Medulla oblongata (tissue), 1 donor: ENCODE measurements around the gene EGR1.

Experiments
- DNase-seq: peaks from one replicate; pipeline ENCODE4 v3.0.0-alpha.2; 2015; ENCODE audit errors: extremely low spot score

Gene EGR1

DNA sequence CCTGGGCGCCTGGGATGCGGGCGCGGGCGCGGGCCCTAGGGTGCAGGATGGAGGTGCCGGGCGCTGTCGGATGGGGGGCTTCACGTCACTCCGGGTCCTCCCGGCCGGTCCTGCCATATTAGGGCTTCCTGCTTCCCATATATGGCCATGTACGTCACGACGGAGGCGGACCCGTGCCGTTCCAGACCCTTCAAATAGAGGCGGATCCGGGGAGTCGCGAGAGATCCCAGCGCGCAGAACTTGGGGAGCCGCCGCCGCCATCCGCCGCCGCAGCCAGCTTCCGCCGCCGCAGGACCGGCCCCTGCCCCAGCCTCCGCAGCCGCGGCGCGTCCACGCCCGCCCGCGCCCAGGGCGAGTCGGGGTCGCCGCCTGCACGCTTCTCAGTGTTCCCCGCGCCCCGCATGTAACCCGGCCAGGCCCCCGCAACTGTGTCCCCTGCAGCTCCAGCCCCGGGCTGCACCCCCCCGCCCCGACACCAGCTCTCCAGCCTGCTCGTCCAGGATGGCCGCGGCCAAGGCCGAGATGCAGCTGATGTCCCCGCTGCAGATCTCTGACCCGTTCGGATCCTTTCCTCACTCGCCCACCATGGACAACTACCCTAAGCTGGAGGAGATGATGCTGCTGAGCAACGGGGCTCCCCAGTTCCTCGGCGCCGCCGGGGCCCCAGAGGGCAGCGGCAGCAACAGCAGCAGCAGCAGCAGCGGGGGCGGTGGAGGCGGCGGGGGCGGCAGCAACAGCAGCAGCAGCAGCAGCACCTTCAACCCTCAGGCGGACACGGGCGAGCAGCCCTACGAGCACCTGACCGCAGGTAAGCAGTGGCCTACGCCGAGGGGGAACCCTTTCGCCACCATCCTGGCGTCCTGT lies at the start of gene EGR1:
EGR1 (plus strand) TSS at position 219 of the 864 bp plus-strand sequence; CDS start at position 502, 283 bp downstream.
- DNase-seq = peak; percentile 98

DNA sequence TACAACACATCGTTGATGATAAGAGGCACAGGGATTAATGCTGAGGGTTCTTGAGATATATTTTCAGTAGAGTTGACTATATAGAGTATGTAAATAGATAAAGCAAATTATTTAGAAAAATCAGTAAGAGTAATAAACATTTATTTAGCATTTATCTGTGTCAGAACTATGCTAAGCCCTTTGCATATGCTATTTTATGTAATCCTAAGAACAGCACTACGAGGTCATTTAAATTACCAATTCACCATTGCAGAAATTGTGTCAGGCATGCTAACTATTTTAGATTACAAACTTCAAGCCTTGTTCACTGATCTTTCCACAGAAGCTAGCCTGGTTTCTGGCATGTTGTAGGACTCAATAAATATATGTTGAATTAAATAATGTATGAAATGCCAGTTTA lies 46.8 kb upstream of the EGR1 start:
- DNase-seq = no peak

DNA sequence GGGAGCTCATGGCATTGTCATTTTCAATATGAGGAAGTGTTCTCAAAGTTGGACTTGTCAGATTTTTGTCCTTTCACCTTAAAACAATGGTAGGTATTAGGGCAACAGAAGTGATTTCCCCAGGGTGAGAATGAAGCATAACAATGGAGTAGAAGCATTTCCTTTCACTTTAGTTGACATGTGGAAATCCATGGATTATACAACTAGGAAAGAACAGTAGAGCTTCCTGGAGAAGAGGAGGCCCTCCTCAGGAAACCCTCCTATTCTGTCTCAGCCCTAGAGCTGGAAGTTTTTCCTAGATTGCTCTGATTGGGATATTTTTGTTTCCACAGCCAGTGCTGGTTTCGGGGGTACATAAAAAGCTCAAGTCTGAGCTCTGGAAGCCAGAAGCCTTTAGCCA lies 40.2 kb upstream of the EGR1 start:
- no peak for DNase-seq

DNA sequence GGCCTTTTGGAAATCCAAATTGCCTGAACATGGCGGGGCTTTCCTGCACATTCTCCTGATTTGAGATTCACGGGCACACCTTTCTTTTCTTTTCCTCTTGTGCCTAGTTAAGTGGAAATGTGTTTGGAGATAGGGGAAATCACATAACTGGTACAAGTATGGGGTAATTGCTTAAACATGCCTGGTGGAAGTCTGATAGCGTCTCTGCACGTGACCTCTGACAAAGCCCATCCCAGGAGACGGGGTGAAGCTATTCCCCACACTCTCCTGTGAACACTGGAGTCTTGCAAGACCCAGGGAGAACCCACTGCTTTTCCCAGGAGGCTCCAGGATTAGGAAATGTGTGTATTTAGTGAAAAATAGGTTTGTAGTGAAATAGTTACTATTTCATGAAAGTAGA lies 29.3 kb upstream of the EGR1 start:
- no peak for DNase-seq

DNA sequence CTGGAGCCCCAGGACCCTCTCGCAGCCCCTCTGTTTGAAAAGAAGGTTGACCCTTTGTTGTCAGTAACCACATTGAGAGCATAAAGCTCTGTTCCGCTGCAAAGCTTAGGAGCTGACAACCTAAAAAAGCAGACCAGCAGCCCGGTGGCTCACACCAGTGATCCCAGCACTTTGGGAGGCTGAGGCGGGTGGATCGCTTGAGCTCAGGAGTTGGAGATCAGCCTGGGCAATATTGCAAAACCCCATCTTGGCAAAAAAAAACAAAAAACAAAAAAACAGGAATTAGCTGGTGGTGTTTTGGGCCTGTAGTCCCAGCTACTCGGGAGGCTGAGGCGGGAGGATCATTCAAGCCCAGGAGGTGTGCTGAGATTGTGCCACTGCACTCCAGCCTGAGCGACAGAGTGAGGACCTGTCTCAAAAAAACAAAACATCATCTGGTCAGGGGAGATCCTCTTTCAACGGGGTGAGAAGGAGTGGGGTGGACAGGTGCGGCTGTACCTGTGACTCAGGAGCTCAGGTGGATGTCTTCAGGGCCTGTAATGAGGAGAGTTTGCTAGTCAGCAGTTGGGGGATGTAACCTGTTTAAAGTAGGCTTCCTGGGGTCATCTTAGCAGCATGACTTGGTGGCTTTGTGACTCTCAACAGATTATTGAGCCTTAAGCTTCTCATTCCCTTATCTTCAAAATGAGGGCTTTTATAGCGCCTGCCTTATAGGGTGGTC lies 27.1 kb upstream of the EGR1 start:
- no peak for DNase-seq

DNA sequence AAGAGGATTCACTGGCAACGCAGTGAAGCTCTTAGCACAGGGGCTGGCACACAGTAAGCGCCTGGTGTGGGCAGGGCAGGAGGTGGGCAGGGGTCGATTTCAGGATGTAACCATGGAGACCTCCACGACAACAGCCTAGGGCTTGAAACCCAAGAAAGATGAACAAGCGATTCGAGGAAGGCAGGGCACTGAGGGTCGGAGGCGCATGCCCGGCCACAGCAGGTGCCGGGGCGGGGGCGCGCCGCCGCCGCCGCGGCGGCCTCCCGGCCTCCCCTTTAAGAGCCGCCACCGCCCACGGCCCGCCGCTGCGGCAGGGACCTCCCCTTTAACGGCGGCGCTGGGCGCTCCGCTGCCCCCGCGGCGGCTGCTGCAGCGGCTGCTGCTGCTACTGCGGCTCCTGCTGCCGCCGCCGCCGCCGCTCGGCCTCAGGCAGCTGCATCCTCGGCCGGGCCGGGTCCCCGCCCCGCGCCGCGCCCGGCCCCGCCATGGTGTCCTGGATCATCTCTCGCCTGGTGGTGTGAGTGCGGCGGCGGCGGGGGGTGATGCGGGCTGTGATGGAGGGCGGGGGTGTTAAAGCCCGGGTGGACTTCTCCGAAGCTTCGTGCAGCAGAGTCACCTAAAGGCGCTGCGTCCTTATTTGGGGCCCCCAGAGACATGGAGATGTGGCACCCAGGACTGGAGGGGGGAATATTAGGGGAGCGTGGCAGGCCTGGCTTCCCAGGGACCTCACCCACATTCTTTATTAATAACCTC lies 26.4 kb upstream of the EGR1 start, which contains the start of gene REEP2:
REEP2 (plus strand) TSS at position 334 of the 753 bp plus-strand sequence; CDS start at position 486, 152 bp downstream.
- no peak for DNase-seq

DNA sequence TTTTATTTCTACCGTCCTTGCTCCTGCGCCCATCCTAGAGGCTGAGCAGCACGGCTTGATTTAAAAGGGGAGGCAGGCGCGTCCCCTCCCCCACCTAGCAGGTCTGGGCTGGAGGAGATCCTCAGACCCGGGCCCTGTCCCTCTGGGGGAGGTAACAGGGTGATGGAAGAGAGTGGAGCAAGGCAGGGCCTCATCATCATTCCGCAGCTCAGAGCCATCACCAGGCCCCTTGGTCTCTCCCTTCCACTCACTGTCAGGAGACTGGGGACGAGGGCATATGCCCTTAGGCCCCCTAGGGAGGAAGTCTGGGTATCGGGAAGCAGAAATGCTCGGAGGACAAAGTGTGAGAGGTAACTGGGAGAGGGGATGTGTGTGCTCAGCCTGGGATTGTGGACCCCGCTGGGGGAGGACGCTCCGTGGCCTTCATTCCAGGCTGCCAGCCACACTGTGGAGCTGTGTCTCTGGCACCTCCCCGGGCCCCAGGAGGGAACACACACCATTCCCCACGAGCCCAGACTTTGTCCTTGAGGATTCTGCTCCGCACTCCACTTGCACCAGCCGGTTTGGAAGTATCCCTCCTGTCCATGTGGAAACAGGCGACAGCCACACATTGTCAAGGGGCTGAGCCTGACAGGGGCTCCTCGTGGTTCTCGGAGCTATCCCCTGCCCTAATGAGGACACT lies 25.7 kb upstream of the EGR1 start:
- no peak for DNase-seq

DNA sequence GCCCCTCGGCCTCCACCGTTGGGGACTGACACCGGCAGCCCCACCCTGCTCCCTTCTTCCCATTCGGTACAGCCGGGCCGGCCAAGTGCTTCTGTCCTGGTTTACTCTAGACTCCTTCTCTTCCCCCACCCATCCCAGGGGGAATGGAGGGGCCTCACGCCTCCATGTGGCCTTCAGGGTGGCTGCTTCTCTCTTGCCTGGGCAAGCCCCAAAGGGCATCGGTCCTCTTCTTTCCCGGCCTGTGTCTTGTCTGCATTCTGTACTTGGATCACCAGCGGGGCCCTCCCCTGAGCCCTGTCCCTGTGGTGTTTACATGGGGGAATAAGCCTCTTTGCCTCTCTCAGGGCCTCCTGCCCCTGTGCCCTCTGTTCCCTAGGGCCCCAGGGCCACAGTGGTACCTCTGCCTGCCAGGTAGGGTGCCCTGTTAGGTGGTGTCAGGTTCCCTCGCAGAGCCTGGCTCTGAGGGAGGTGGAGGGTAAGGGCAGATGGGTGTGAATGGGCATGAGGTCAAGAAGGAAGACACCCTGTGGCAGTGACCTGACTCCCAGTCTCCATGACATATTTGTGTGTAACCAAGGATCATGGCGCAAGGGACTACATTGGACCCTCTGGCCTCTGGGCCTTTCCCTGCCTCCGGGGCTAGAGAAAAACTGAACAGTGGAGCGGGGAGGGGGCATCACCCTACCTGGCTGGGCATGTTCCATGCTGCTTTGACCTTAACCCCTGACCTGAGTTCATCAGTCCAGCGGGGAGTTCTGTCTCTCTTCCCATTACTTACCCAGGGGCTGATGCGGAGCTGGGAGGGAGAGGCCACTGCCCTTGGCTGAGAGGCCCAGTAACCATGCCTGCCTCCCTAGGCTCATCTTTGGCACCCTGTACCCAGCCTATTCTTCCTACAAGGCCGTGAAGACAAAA lies 24.9 kb upstream of the EGR1 start:
- no peak for DNase-seq

DNA sequence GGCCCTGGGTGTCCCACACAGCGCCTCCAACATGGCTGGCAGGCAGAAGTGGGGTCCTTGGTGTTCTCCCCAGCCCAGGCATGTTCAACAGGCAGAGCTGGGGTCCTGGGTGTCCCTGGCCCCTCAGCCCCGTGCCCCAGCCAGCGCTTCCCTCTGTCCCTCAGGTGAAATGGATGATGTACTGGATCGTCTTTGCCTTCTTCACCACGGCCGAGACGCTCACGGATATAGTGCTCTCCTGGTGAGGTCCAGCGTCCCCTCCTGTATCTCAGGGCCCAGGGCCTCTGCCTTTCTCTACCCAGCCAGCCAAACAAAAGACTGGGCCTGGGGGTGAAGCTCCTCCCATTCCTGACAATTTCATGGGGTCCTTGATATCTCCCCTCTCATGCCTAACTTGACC lies 24.1 kb upstream of the EGR1 start:
- DNase-seq = no peak

DNA sequence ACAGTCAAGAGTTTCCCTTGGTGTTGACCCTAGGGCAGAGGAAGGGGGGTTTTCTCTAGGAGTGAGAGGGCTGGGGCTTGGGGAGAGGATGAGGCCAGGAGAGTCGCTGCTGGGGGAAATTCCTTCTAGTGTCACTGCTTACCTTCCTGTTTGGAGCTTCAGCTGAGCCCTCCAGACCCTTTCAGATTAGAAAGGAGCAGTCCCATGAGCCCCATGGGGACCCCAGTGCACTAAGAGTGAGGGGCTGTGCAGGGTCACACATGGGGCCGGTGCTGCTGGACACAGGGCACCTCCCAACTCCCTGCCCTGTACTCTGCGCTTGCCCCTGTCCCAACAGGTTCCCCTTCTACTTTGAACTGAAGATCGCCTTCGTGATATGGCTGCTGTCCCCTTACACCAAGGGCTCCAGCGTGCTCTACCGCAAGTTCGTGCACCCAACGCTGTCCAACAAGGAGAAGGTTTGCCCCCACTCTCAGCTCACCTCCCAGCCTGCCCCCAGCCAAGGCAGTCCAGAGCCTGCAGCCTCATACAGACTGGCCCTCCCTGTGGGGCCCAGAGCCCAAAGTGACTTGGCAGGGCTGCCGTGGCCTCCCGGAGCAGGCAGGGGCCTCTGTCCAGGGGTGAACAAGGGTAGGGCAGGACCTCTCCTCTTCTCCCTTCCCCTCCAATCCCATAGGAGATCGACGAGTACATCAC lies 21.1 kb upstream of the EGR1 start:
- no peak for DNase-seq

DNA sequence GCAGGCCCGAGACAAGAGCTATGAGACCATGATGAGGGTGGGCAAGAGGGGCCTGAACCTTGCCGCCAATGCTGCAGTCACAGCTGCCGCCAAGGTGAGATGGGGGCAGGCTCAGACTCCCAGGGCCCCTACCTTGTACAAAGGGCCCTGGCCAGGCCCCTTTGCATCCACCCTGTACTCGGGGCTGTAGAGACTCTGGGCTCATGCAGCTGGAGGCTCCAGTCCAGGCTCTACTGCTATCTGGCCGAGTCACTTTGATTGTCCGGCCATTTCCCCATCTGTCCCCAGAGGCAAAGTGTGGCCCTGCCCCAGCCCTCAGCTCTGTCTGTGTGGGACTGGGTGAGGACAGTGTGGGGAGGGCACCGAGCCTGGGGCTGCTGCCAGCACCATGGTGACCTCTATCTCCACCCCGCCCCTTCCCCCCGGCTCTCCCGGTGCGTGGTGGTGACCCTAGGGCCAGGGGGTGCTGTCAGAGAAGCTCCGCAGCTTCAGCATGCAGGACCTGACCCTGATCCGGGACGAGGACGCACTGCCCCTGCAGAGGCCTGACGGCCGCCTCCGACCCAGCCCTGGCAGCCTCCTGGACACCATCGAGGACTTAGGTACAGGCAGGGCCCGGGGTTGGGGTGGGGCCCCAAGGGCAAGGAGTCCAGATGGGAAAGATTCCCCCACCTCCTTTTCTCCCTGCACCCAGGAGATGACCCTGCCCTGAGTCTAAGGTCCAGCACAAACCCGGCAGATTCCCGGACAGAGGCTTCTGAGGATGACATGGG lies 20.3 kb upstream of the EGR1 start:
- no peak for DNase-seq

DNA sequence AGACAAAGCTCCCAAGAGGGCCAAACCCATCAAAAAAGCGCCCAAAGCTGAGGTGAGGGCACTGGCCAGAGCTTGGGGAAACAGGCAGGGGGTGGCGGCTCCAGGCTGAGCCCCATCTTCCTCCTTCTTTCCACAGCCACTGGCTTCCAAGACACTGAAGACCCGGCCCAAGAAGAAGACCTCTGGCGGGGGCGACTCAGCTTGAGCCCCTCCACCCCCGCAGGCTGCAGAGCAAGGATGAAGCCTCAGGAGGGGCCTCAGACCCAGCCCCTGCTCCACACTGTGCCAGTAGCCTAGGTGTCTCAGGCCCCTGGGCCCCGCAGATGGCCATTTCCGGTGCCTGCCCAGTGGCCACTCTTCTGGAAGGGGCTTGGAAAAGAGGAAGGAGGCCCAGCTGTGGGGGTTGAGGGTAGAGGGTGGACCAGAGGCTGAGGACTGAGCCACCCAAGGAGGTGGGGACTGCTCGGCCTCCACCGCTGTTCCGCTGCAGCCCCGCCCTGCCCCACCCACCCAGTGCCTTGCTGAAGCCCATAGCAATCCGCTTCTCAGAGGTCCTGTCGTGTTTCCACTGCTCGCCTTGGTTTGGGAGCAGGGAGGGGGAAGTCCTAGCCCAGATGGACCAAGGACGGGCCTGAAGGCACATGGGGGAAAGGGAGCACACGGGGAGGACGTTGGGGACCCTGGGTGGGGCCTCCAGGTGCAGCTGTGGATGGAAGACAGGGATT lies 19.6 kb upstream of the EGR1 start:
- DNase-seq = no peak

DNA sequence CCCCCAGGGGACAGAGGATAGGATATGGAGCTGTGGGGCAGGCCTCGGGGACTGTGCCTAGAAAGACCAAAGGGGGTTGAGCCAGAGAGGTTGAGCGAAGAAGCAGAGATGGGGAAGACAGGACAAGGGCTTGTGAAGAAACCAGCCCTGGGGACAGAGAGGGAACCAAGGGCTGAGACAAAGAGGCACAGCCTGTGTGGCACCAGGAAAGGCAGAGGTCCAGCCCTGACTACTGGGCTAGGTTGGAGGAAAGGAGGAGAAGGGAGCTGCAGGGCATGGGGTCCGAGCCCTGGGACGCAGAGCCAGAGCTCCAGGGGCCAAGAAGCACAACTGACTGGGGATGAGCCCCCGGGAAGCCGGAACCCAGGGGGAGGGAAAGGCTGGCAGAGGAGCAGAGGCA lies 17.2 kb upstream of the EGR1 start:
- no peak for DNase-seq

DNA sequence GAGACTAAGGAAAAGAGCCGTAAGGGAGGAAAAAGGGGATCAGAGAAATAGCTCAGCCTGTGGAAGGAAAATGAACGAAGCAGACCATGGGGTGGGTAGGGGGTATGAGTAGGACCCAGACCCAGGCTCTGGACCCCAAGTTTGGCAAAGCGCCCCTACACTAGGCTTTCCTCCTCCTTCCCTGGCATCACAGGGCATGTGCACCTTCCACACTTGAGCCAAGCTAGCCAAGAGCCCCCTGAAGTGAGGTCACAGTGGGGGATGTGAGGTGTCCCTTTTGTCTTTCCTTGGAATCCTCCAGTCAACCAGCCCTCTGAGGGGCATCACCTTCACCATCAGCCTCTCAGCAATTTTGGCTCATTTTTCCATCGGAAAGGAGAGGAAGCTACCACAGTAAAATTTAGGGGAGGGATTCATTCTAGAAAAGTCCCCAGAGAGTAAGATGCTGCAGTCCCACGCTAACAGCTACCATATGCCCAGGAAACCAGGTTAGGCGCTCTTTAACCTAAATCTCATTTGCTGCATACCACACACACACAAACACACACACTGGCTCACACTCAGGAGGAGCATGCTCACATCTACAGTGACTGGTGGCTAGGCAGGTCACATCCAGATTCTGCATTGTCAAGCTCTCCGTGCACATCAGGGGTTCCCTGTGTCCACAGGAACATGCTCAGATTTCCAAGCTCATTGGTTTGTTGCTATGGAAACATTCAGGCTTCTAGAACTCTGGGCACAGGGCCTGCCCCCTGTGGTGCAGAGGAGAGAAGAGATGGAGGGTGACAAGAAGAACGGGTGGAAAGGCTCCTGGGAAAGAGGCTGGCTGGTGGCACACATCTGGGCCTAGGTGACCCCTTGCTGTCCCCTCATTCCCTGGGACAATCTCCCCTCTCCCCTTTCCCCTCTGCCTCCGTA lies 16.5 kb upstream of the EGR1 start:
- DNase-seq = peak; percentile 65

DNA sequence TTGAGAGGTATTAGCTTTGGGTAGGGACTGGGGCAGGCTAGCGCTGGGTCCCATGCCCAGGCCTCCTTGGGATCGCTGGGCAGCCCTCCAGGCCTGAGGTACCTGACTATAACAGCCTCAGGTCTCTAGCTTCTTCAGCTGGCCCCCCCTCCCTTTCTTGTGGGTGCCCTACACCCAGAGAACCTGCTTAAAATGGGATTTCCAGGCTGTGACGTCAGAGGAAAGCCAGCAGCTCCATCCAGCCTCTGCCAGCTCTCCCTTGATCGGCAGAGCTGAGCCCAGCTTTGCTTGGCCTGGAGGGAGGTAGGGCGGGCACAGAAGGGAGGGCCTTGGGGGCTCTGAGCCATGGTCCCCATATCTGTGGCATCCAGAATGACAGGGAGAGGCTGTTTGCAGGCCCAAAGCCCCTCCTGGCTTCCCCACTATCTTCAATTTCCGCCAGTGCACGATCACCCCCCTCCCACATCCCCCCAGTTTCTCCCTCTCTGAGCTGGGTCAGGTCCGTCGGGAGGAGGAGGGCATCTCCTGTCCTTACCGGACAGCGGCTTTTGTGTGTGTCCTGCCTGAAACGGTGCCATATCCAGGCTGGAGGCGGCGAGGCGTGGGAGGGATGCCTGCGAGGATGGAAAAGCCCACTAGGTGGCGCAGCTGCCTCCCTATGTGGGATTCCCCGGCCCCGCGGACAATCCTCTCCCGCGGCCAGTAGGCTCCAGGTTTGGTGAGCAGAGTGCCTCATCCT lies 15.6 kb upstream of the EGR1 start:
- peak; percentile 87 for DNase-seq

DNA sequence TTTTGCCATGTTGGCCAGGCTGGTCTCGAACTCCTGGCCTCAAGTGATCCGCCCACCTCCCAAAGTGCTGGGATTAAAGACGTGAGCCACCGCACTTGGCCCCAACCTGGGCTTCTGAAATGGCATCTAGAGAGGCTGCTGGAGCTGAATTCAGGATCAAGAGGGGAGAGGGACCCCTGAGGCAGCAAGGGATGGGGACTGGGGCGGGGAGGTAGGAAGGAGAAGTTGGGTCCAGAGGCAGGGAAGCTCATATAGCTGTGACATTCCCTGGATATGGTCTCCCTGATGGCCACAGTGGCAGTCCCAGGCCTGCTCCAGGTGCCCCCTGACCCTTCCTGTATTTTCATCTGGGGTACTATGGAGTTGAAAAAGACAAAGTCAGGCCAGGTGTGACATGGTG lies 14.3 kb upstream of the EGR1 start:
- DNase-seq = no peak

DNA sequence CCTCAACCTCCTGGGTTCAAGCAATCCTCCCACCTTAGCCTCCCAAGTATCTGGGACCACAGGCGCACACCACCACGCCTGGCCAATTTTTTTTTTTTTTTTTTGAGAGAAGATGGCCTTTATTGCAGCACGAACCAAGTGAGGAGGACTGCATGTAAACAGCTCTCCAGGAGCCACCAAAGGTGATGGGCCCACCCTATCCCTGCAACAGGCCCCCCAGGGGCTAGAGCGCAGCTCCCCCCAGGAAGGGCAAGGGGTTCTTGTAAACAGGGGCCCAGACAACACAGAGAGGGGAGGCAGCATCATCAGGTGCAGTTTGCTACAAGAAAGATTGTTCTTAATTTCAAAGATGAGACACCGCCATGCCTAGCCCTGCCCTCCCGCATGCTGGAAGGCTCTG lies 12.6 kb upstream of the EGR1 start:
- DNase-seq = no peak
